GM19193 (cell line): ENCODE data around the gene MRPL39.

Experiments used
- POLR2A ChIP-seq: IDR thresholded peaks from 4 replicates; pipeline ENCODE4 v1.6.1; 2011; ENCODE audit not compliant: insufficient read depth, insufficient read length; ENCODE audit errors: extremely low read depth

Gene MRPL39

DNA sequence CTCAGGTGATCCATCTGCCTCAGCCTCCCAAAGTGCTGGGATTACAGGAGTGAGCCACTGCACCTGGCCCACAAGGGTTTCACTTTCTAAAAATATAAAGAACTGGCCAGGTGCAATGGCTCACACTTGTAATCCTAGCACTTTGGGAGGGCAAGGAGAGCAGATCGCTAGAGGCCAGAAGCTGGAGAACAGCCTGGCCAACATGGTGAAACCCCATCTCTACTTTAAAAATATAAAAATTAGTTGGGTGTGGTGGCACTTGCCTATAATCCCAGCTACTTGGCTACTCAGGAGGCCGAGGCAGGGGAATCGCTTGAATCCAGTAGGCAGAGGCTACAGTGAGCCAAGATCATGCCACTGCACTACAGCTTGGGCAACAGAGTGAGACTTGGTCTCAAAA, 25.7 kb downstream of the MRPL39 start:
- TF ChIP-seq POLR2A = no peak

GRCh38 chr21:25580912-25581260, 26.4 kb downstream of the MRPL39 start:
- TF ChIP-seq POLR2A = no peak

DNA sequence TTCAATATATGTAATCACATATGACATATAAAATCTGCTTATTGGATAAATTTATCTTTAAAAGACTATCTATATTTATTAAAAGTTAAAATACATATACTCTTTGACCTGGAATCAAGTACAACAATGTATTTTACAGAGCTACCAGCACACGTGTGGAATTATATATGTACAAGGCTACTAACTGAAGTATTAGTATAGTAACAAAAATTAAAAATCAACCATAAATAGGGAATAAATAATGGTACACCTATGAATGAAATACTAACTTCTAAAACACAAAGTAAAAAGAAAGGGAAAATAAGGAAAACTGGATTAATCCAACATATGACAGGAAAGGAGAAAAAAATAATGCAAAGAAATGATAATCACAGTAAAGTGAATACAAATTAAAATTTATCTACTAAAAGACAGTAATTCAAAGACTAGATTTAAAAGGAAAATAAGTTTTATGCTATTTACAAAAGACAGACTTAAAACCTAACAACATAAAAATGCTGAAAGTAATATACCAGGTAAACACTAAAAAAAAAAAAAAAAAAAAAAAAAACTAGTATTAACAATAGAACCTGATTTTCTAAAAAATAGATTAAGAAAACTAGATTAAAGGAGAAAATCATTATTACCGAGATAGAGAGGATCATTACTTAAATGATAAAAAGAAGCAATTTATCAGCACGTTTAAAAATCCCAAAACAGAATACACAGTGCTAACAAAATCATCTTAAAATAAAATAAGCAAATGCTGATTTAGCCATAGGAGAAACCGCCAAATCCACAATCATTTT, 27.9 kb downstream of the MRPL39 start:
- TF ChIP-seq POLR2A = no peak

DNA sequence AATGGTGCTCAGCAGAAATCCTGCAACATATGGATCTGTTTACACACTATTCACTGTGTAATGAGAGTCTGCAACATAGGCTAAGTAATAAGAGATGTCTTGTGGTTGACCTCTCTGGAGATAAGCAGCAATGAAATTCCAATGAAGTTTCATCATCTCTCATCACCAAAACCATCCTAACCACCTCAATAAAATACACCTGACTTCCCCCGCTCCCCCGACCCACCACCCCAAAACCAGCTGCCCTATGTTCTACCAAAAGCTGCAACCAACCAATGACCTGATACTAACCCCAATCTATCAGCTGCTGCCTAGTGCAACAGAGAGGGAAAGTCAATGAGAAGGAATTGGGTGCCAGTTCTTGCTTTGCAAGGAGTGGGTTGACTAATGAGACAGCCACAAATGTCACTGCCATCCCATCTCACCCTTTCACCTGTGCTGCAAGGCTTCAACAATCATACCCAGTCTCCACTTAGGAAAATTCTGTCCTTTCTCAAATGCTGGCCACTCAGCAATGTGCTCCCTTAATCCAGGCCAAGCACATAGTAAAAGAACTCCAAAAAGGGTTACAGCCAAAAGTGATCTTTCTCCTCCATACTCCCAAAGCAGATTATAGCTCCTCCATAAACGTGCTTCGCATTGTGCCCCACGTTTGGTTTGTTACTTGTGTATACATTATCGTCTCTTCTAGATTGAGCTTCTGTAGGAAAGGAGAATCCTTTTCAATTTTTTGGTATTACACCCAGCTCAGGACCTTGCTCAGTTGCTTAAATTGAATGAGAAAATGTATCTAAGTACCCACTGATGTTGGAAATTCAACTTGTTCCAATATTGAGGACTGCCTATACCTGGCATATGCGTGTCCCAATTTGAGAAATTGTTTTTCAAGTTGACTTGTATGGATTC, 29.0 kb downstream of the MRPL39 start:
- no peak for TF ChIP-seq POLR2A

DNA sequence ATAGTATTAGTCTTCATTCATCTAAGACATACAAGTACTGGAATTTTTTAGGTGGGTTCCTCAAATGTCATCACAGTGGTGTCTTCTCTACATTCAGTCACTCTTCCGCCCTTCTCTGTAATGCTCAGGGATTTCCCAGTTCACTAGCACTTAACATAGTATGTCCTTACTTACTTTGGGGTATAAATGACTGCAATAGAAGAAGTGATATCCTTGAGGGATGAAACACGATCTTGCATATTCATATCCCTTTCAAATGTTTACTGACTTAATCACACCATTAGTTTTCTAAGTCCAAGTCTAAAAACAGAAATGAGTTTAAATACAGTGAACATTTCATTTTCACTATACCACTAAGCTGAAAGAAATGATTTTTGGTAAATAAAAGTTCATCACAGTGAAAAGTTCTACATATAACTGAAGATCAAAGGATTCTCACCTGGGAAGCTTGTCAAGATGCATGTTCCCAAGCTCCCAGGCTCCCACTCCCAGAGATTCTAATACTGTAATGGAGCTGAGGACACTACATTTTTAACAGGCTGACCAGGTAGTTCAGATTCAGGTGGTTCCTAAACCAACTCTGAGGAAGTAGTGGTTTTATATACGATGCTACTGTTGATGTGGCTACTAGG, 29.7 kb downstream of the MRPL39 start:
- TF ChIP-seq POLR2A = no peak

DNA sequence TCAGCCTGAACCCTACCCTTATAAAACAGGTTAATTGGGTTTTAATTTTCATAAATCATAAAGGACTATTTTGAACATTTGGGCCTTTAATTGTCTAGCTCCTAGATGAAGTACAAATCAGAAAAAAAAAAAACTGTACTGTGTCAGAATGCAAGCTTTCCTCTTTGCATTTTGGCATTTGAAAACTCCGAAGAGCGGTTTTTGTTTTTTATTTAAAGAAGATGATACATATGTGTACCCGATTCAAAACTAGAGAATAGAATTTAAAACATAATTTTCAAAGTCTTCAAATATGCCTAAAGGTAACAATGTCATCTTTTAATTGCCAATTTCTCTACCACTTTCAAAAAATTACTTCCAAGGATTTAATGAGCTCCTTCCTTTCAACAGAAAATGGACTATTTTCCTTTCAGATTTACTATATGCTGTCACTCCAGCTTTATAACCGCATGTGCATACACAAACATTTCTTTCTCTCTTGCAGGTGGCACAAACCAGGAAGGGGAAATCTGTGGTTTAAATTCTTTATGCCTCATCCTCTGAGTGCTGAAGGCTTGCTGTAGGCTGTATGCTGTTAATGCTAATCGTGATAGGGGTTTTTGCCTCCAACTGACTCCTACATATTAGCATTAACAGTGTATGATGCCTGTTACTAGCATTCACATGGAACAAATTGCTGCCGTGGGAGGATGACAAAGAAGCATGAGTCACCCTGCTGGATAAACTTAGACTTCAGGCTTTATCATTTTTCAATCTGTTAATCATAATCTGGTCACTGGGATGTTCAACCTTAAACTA, 33.7 kb downstream of the MRPL39 start:
- TF ChIP-seq POLR2A = no peak

DNA sequence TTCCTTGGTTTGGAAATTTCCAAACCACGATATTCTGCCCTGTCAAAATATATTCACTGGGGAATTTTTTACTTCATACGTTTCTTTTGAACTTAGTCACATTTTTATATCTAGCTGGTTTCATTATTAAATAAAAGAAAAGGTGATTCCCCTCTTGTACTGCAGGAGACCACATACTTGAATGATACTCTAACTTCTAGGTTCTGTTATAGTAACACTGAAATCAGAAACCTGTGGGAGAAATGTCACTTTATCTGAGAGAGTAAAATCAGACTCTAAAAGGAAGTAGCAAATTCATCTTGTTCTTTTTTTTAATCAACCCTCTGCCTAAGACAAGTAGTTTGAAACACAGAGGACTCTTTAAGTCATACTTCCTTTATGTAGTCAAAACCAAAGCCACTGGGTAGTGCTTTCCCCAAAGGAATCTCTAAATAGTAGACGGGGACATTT, 34.4 kb downstream of the MRPL39 start:
- TF ChIP-seq POLR2A = no peak

GRCh38 chr21:25571726-25572121, 35.6 kb downstream of the MRPL39 start:
- no peak for TF ChIP-seq POLR2A

- TF ChIP-seq POLR2A = no peak
These were observed 37.6 kb downstream of the MRPL39 start for GRCh38 chr21:25569711-25570110.

DNA sequence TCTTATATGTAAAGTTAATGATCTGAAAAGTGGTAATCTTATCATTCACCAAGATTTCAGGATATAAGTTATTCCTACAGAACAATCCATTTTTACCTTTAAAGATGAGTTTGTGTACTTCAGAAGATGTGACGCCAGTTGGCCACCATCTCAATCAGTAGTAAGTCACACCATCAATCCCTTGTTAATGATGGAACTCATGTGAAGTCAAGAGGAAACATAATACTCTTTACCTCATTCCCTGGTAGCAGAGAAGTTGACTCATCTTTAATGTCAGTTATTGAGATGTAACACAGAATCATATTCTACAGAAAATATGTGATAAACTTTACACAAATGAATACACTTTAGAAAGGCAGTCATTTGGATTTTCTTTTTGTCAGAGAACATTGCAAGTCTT, 38.2 kb downstream of the MRPL39 start:
- no peak for TF ChIP-seq POLR2A

- TF ChIP-seq POLR2A = no peak
These were observed 39.0 kb downstream of the MRPL39 start for GRCh38 chr21:25568246-25568645.

DNA sequence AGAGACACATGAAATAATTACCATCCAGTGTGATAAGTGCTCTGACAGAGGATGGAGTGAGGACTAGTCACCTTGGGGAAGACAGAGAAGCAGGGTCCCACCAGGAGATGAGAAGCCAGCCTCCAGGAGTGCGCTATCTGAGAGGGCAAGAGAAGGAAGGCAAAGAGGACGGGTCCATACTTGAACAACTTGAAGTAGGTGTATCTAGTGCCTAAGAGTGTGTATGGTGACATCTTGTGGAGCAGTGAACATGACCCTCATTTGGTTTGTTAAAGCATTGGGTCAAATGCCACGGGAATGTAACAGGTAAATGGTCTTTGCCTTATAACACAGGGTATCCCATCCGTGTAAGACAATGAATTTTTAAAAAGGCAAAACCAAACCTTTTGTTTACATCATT, 39.8 kb downstream of the MRPL39 start:
- TF ChIP-seq POLR2A = no peak

- no peak for TF ChIP-seq POLR2A
These were observed 40.6 kb downstream of the MRPL39 start for GRCh38 chr21:25566645-25567044.
